Nephron progenitor cell (in vitro differentiated cells): ENCODE measurements around the gene SEC22C.

Experiments
- DNase-seq: peaks from one replicate; pipeline ENCODE4 v3.0.0; 2021
- H3K27ac Mint-ChIP-seq: 2 replicates; pipeline ENCODE4 v1.8.0; 2021; ENCODE audit warnings: mild to moderate bottlenecking, moderate library complexity, mixed read lengths
- H3K27me3 Mint-ChIP-seq: 2 replicates; pipeline ENCODE4 v1.8.0; 2021; ENCODE audit warnings: mild to moderate bottlenecking, low read depth, mixed read lengths; ENCODE audit not compliant: poor library complexity
- H3K36me3 Mint-ChIP-seq: 2 replicates; pipeline ENCODE4 v1.8.0; 2021; ENCODE audit warnings: low read depth, mixed read lengths
- H3K4me1 Mint-ChIP-seq: 2 replicates; pipeline ENCODE4 v1.8.0; 2021; ENCODE audit warnings: mixed read lengths
- H3K4me3 Mint-ChIP-seq: 2 replicates; pipeline ENCODE4 v1.8.0; 2021; ENCODE audit warnings: mild to moderate bottlenecking, moderate library complexity, mixed read lengths
- H3K9me3 Mint-ChIP-seq: 2 replicates; pipeline ENCODE4 v1.8.0; 2021; ENCODE audit warnings: mild to moderate bottlenecking, moderate library complexity, mixed read lengths
- CTCF ChIP-seq: fragments of 200-600 bp; sonication (generic); IDR thresholded peaks from 2 replicates; pipeline ENCODE4 v1.5.0; 2021; ENCODE audit warnings: antibody characterized with exemption

The SEC22C gene

GRCh38 chr3:42519568-42519962 is 62.2 kb downstream of the SEC22C start:
- H3K27me3 Mint-ChIP-seq: peaks cover 4% of the 10 kb centered on the region
- H3K27ac Mint-ChIP-seq: no peak overlapping the region
- TF ChIP-seq CTCF: no peak
- H3K9me3 Mint-ChIP-seq: no peaks in the 10 kb centered on the region
- DNase-seq: no peak
- H3K36me3 Mint-ChIP-seq: no peaks in the 10 kb centered on the region
- no peak overlapping the region for H3K4me3 Mint-ChIP-seq
- H3K4me1 Mint-ChIP-seq: peaks cover 8% of the 10 kb centered on the region

- Mint-ChIP-seq H3K27me3 (peaks cover 4% of the 10 kb centered on the region), H3K36me3 (no peaks in the 10 kb centered on the region), H3K27ac (no peak overlapping the region), H3K9me3 (no peaks in the 10 kb centered on the region), H3K4me3 (no peak overlapping the region), H3K4me1 (peaks cover 8% of the 10 kb centered on the region)
- DNase-seq: no peak
- TF ChIP-seq CTCF: peak; percentile 13
These were observed 62.8 kb downstream of the SEC22C start for GRCh38 chr3:42518800-42519567.

GRCh38 chr3:42517117-42517516 is 64.7 kb downstream of the SEC22C start:
- Mint-ChIP-seq H3K4me1 (peaks cover 8% of the 10 kb centered on the region), H3K4me3 (no peak overlapping the region), H3K27me3 (peaks cover 4% of the 10 kb centered on the region), H3K27ac (no peak overlapping the region), H3K9me3 (no peaks in the 10 kb centered on the region), H3K36me3 (no peaks in the 10 kb centered on the region)
- no peak for DNase-seq
- no peak for TF ChIP-seq CTCF

GRCh38 chr3:42516443-42516842 is 65.3 kb downstream of the SEC22C start:
- DNase-seq: no peak
- Mint-ChIP-seq H3K27me3 (peaks cover 8% of the 10 kb centered on the region), H3K9me3 (no peaks in the 10 kb centered on the region), H3K27ac (no peak overlapping the region), H3K4me1 (peaks cover 8% of the 10 kb centered on the region), H3K4me3 (no peak overlapping the region), H3K36me3 (no peaks in the 10 kb centered on the region)
- TF ChIP-seq CTCF: no peak

GRCh38 chr3:42515976-42516375 is 65.8 kb downstream of the SEC22C start:
- Mint-ChIP-seq H3K27ac (no peak overlapping the region), H3K4me3 (no peak overlapping the region)

More at GRCh38 chr3:42515976-42516375, 65.8 kb downstream of the SEC22C start:
- peaks cover 8% of the 10 kb centered on the region for H3K4me1 Mint-ChIP-seq
- no peaks in the 10 kb centered on the region for H3K36me3 Mint-ChIP-seq
- peaks cover 11% of the 10 kb centered on the region for H3K27me3 Mint-ChIP-seq
- no peak for TF ChIP-seq CTCF
- no peaks in the 10 kb centered on the region for H3K9me3 Mint-ChIP-seq
- DNase-seq: no peak
